KMS-11 (cell line): Measurements from ENCODE around the gene COL6A2.

Experiments
- H2AFZ ChIP-seq: fragments of 200-600 bp; sonication (generic); 2 replicates; pipeline ENCODE4 v1.6.1; 2016; ENCODE audit warnings: antibody characterized with exemption, mixed run types, low read depth
- H3K27ac ChIP-seq: fragments of 200-600 bp; sonication (generic); 2 replicates; pipeline ENCODE4 v1.6.1; 2016; ENCODE audit warnings: mild to moderate bottlenecking, mixed run types
- H3K27me3 ChIP-seq: fragments of 200-600 bp; sonication (generic); 2 replicates; pipeline ENCODE4 v1.6.1; 2017; ENCODE audit warnings: mild to moderate bottlenecking, low read depth, mixed run types, moderate library complexity; ENCODE audit not compliant: insufficient read depth
- H3K36me3 ChIP-seq: fragments of 200-600 bp; sonication (generic); 2 replicates; pipeline ENCODE4 v1.6.1; 2017; ENCODE audit warnings: mild to moderate bottlenecking, mixed run types; ENCODE audit not compliant: insufficient read depth
- H3K4me1 ChIP-seq: fragments of 200-600 bp; sonication (generic); 2 replicates; pipeline ENCODE4 v1.6.1; 2016; ENCODE audit warnings: mild to moderate bottlenecking, low read depth, mixed run types; ENCODE audit not compliant: poor library complexity, severe bottlenecking
- H3K4me2 ChIP-seq: fragments of 200-600 bp; sonication (generic); 2 replicates; pipeline ENCODE4 v1.7.0; 2016; ENCODE audit warnings: mild to moderate bottlenecking, mixed run types
- H3K4me3 ChIP-seq: fragments of 200-600 bp; sonication (generic); IDR thresholded peaks from 2 replicates; pipeline ENCODE4 v1.6.1; 2017; ENCODE audit warnings: low read depth, low read length, mixed read lengths; ENCODE audit not compliant: insufficient read depth
- H3K79me2 ChIP-seq: fragments of 200-600 bp; sonication (generic); 2 replicates; pipeline ENCODE4 v1.6.1; 2016; ENCODE audit warnings: low read depth, mixed run types; ENCODE audit not compliant: insufficient read depth
- H3K9ac ChIP-seq: fragments of 200-600 bp; sonication (generic); 2 replicates; pipeline ENCODE4 v1.6.1; 2016; ENCODE audit warnings: mild to moderate bottlenecking, mixed run types
- H4K20me1 ChIP-seq: fragments of 200-600 bp; sonication (generic); 2 replicates; pipeline ENCODE4 v1.6.1; 2016; ENCODE audit warnings: mild to moderate bottlenecking, mixed run types; ENCODE audit not compliant: insufficient read depth
- TF ChIP-seq, protein P1 (sequence below): fragments of 200-600 bp; sonication (generic); conservative IDR thresholded peaks from 2 replicates; pipeline ENCODE4 v1.6.1; 2017; ENCODE audit warnings: low read depth, mild to moderate bottlenecking, antibody characterized with exemption, low read length, moderate library complexity, mixed read lengths

Gene COL6A2

DNA sequence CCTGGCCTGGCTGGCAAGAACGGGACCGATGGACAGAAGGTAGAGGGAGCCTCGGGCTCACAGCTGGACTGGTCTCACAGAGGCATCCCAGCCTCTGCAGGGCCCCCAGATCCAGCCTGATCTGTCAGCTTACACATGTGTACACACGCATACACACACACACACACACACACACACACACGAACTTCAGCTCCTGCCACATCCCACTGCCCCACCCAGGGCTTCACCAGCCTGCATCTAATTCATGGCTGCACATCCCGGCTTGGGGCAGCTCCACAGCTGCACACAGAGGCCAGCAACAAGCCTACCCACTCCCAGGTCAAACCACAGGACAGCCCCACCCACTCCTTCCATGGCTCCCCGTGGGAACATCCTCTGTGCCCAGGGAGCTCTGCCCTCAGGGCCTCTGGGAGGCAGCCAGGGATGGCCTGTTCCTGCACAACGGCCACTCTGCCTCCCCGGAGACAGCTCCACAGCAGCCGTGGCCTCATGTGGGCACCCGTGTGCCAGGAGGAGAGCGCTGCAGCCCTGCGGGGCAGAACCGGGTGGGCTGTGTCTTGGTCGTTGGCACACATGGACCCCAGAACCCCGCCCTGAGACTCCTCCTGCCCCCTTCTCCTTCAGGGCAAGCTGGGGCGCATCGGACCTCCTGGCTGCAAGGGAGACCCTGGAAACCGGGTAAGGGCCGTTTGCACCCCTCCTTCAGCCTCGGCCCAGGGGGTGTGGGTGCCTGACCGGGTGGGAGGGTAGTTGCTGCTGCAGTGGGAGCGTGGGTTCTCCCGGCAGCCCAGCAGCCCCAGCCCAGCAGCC is 19.1 kb downstream of the COL6A2 start:
- Histone ChIP-seq H4K20me1 (no peaks in the 10 kb centered on the region), H3K4me2 (no peak overlapping the region), H3K36me3 (no peaks in the 10 kb centered on the region), H3K27me3 (peaks cover 84% of the 10 kb centered on the region), H2AFZ (no peak overlapping the region), H3K9ac (no peak overlapping the region), H3K27ac (no peak overlapping the region), H3K4me3 (no peak overlapping the region), H3K4me1 (no peaks in the 10 kb centered on the region), H3K79me2 (no peaks in the 10 kb centered on the region)
- TF ChIP-seq, protein P1, sequence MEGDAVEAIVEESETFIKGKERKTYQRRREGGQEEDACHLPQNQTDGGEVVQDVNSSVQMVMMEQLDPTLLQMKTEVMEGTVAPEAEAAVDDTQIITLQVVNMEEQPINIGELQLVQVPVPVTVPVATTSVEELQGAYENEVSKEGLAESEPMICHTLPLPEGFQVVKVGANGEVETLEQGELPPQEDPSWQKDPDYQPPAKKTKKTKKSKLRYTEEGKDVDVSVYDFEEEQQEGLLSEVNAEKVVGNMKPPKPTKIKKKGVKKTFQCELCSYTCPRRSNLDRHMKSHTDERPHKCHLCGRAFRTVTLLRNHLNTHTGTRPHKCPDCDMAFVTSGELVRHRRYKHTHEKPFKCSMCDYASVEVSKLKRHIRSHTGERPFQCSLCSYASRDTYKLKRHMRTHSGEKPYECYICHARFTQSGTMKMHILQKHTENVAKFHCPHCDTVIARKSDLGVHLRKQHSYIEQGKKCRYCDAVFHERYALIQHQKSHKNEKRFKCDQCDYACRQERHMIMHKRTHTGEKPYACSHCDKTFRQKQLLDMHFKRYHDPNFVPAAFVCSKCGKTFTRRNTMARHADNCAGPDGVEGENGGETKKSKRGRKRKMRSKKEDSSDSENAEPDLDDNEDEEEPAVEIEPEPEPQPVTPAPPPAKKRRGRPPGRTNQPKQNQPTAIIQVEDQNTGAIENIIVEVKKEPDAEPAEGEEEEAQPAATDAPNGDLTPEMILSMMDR, result no peak

DNA sequence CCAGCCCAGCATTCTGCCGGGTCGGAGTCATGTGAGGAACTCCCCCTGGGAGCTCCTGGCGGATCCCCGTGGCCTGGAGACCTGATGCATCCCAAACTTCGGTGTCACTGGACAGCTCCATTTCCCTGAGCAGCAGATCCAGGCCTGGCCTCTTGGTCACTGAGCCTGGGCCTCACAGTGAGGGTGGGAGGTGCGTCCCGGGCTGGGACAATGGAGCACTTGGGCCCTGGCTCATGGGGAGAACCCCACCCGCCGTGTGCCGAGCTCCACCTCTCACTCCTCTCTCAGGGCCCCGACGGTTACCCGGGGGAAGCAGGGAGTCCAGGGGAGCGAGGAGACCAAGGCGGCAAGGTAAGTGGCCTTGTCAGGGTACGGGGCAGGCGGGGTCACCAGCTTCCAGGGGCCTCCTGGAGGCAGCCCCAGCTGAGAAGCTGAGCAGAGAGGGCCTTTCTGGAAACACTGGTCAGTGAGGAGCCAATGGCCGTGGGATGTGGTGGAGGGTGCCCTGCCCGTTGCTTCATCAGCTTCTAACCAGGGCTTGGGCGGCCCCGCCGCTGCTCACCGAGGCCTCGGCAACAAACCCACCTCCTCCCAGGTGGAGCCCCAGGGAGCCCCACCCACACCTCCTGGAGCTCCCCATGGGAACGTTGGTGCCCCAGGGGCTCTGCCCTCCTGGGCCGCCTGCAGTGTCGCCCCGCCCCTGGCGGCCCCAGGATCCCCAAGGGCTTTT is 19.8 kb downstream of the COL6A2 start:
- no peak overlapping the region for H3K4me3 ChIP-seq
- no peak overlapping the region for H3K9ac ChIP-seq
- H2AFZ ChIP-seq, result no peak overlapping the region
- H3K4me2 ChIP-seq, result no peak overlapping the region
- no peaks in the 10 kb centered on the region for H3K4me1 ChIP-seq
- no peak overlapping the region for H3K27ac ChIP-seq
- H3K36me3 ChIP-seq, result no peaks in the 10 kb centered on the region
- TF ChIP-seq, protein P1, result no peak
- peaks cover 85% of the 10 kb centered on the region for H3K27me3 ChIP-seq
- no peaks in the 10 kb centered on the region for H4K20me1 ChIP-seq
- H3K79me2 ChIP-seq, result no peaks in the 10 kb centered on the region

DNA sequence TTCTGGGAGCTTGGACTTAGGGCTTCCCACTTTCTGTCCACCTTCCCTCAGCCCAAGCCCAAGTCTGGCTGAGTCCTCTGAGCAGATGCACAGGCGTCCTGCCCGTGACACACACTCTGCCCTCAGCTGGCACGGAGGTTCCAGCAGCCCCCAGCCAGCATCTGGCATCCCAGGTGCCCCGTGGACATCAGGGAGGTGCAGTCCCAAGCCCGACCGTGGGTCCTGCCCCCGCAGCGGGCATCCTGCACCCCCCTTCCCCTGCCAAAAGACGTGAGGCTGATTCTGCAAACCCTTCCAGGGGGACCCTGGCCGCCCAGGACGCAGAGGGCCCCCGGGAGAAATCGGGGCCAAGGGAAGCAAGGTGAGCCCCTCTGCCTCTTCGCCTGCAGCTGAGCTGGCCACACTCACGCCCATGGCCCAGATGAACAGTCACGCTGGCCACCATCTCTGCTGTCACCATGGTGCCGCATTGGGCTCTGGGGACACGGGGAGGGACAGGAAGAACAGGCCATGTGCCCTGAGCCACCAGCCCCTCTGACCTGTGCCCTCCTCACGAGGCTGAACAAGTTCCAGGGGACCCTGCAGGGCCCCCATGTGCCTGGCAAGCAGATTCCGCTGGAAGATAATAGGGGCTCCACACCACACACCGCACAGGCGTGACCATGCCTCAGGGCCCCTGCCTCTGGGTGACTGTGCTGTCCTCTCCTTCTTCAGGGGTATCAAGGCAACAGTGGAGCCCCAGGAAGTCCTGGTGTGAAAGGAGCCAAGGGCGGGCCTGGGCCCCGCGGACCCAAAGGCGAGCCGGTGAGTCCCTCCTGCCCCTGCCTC is 20.6 kb downstream of the COL6A2 start:
- Histone ChIP-seq H3K9ac (no peak overlapping the region), H3K4me1 (no peaks in the 10 kb centered on the region), H3K4me3 (no peak overlapping the region), H3K27ac (no peak overlapping the region), H4K20me1 (no peaks in the 10 kb centered on the region), H3K27me3 (peaks cover 77% of the 10 kb centered on the region), H3K79me2 (no peaks in the 10 kb centered on the region), H2AFZ (no peak overlapping the region), H3K36me3 (no peaks in the 10 kb centered on the region), H3K4me2 (no peak overlapping the region)
- TF ChIP-seq, protein P1, result no peak

DNA sequence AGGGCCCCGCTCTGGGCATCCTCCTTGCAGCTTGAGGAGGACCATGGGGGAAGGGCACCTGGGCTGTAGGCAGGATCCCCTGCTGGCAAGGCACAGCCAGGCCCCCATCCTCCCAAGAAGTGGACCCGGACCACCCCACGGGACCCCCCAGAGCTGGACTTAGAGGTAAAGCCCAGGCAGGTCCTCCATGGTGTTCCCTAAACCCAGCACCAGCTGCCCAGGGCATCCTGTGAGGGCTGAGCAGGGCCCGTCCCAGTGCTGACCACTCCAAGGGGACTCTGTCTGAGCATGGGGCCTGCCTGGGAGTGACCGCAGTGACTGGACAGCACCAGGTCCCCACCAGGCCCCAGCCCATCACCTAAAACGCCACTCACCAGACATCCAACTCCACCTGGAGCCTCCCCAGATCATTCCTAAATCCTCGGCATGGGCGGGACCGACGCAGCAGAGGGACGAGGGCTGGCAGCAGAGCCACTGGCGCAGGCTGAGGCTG is 21.3 kb downstream of the COL6A2 start:
- no peaks in the 10 kb centered on the region for H3K4me1 ChIP-seq
- peaks cover 72% of the 10 kb centered on the region for H3K27me3 ChIP-seq
- no peaks in the 10 kb centered on the region for H3K36me3 ChIP-seq
- no peak overlapping the region for H3K9ac ChIP-seq
- H3K79me2 ChIP-seq, result no peaks in the 10 kb centered on the region
- H3K27ac ChIP-seq, result no peak overlapping the region
- no peaks in the 10 kb centered on the region for H4K20me1 ChIP-seq
- H3K4me3 ChIP-seq, result no peak overlapping the region
- no peak overlapping the region for H2AFZ ChIP-seq
- H3K4me2 ChIP-seq, result no peak overlapping the region
- TF ChIP-seq, protein P1, result no peak
